PC-9 (cell line): Measurements from ENCODE around the gene PLEKHG2. TPM values are rescaled to one million over a fixed set of nuclear protein-coding genes. Genes with fewer than 3 reads are reported as not detected.

Experiments
- BruUV-seq: library from RNA; stranded (reverse); fragments of 400-500 nt; replicated peaks from 2 replicates; lab custom pipeline; 2021; lab: Mats Ljungman, UMichigan
- CTCF ChIA-PET: fragments of 300-600 bp; sonication (Branson Sonifier 250); formaldehyde crosslinking; loops from one replicate; lab custom pipeline; 2022; ENCODE audit warnings: antibody characterized with exemption; lab: Charles Lee
- POLR2A ChIA-PET: fragments of 300-600 bp; sonication (Branson Sonifier 250); formaldehyde crosslinking; loops from one replicate; lab custom pipeline; 2022; ENCODE audit warnings: antibody characterized with exemption; ENCODE audit not compliant: unreplicated experiment; lab: Charles Lee
- DNase-seq, 2 experiments: peaks; one replicate each; pipeline versions ENCODE4 v3.0.0 to v3.0.0-alpha.2; 2015 to 2022; ENCODE audit warnings: mixed read lengths in 1 of 2
- H2AFZ ChIP-seq: fragments of 200-600 bp; sonication (generic); 2 replicates; pipeline ENCODE4 v1.8.1; 2017; ENCODE audit warnings: antibody characterized with exemption
- H3F3A ChIP-seq: fragments of 200-600 bp; sonication (generic); 2 replicates; pipeline ENCODE4 v1.8.1; 2017; ENCODE audit warnings: antibody characterized with exemption, mild to moderate bottlenecking, low read depth; ENCODE audit not compliant: insufficient read depth
- H3K27ac ChIP-seq: fragments of 200-600 bp; sonication (generic); 2 replicates; pipeline ENCODE4 v1.6.1; 2016; ENCODE audit warnings: mixed run types
- H3K27me3 ChIP-seq: fragments of 200-600 bp; sonication (generic); 2 replicates; pipeline ENCODE4 v1.6.1; 2016; ENCODE audit warnings: low read depth, mixed run types; ENCODE audit not compliant: insufficient read depth
- H3K36me3 ChIP-seq: fragments of 200-600 bp; sonication (generic); 2 replicates; pipeline ENCODE4 v1.6.1; 2016; ENCODE audit warnings: low read depth, mixed run types
- H3K4me1 ChIP-seq: fragments of 200-600 bp; sonication (generic); replicated peaks from 2 replicates; pipeline ENCODE4 v1.6.1; 2016; ENCODE audit warnings: mixed run types; ENCODE audit not compliant: insufficient read depth
- H3K4me2 ChIP-seq: fragments of 200-600 bp; sonication (generic); 2 replicates; pipeline ENCODE4 v1.6.1; 2017; ENCODE audit warnings: mixed run types
- H3K4me3 ChIP-seq: fragments of 200-600 bp; sonication (generic); 2 replicates; pipeline ENCODE4 v1.6.1; 2016; ENCODE audit warnings: mixed run types
- H3K79me2 ChIP-seq: fragments of 200-600 bp; sonication (generic); 2 replicates; pipeline ENCODE4 v1.6.1; 2017; ENCODE audit warnings: low read depth, mixed run types
- H3K9me2 ChIP-seq: fragments of 200-600 bp; sonication (generic); 2 replicates; pipeline ENCODE4 v1.8.1; 2017; ENCODE audit warnings: mild to moderate bottlenecking; ENCODE audit not compliant: insufficient read depth
- H3K9me3 ChIP-seq: fragments of 200-600 bp; sonication (generic); 2 replicates; pipeline ENCODE4 v1.8.1; 2016; ENCODE audit warnings: low read depth; ENCODE audit not compliant: insufficient read depth
- H4K20me1 ChIP-seq: fragments of 200-600 bp; sonication (generic); 2 replicates; pipeline ENCODE4 v1.8.1; 2017; ENCODE audit not compliant: insufficient read depth
- CTCF ChIP-seq: fragments of 200-600 bp; sonication (generic); conservative IDR thresholded peaks from 2 replicates; pipeline ENCODE4 v1.6.1; 2017; ENCODE audit warnings: mixed run types, antibody characterized with exemption, mild to moderate bottlenecking, moderate library complexity
- EZH2 ChIP-seq: fragments of 200-600 bp; sonication (generic); IDR thresholded peaks from 2 replicates; pipeline ENCODE4 v1.8.0; 2017; ENCODE audit warnings: antibody characterized with exemption, low read depth
- intact Hi-C: fragments of 100-400 bp; cut with micrococcal nuclease; formaldehyde crosslinking; loops from one replicate; pipeline ENCODE4 v1.10.0; 2022; ENCODE audit not compliant: unreplicated experiment
- total RNA-seq: library from RNA; stranded (reverse); gene quantifications from 2 replicates; pipeline ENCODE4 v1.2.3, GENCODE V29; 2021

PLEKHG2 gene
- total RNA-seq, 1 experiment from 2014 or later, result 26.1 TPM

- peak overlapping the region; percentile 99 for H3K4me2 ChIP-seq
- H4K20me1 ChIP-seq, result peaks cover under 1% of the 10 kb centered on the region; the same call in 1 of the 2 replicates
- intact Hi-C loops, result loop anchor here (1.0 kb wide), 2 partner anchors 10 to 571 kb away; partner anchors contain the start of genes ECH1 and PLEKHG2
- H3K36me3 ChIP-seq, result no peaks in the 10 kb centered on the region
- H3K4me1 ChIP-seq, result peaks cover 56% of the 10 kb centered on the region
- peak overlapping the region; percentile 98 for H3K27ac ChIP-seq
- peak overlapping the region; percentile 82 for H3K4me3 ChIP-seq
- no peak for TF ChIP-seq CTCF
- TF ChIP-seq EZH2, result no peak
- no TSS peak for BruUV-seq
- ChIA-PET CTCF (interaction anchor here (1.9 kb wide), 1 partner anchor 9 kb away, joined by 4 read pairs; no protein-coding TSS in a partner anchor), POLR2A (interaction anchor here (0.5 to 1.0 kb wide), 8 partner anchors 10 to 720 kb away, joined by 3 to 5 read pairs (median 3); partner anchors contain the start of genes MED29, PAF1, PLEKHG2 and SAMD4B)
- H2AFZ ChIP-seq, result peak overlapping the region; percentile 41; the same call in 1 of the 2 replicates
- H3K9me2 ChIP-seq, result no peaks in the 10 kb centered on the region
- H3K79me2 ChIP-seq, result peaks cover 9% of the 10 kb centered on the region
- H3K27me3 ChIP-seq, result no peaks in the 10 kb centered on the region
- peaks cover 79% of the 10 kb centered on the region for H3F3A ChIP-seq
- H3K9me3 ChIP-seq, result no peaks in the 10 kb centered on the region
- DNase-seq, result peak; percentile 63 to 85
Observed at GRCh38 chr19:39402346-39403300, 9.8 kb upstream of the PLEKHG2 start.

GRCh38 chr19:39403331-39404312 is 8.8 kb upstream of the PLEKHG2 start:
- DNase-seq, result peak; percentile 93 to 99
- H3K4me2 ChIP-seq, result peak overlapping the region; percentile 99
- peaks cover 11% of the 10 kb centered on the region for H4K20me1 ChIP-seq
- H3K4me1 ChIP-seq, result peaks cover 51% of the 10 kb centered on the region
- H3K27ac ChIP-seq, result peak overlapping the region; percentile 98
- intact Hi-C loops, result loop anchor here (1.0 kb wide), 2 partner anchors 9 to 572 kb away; partner anchors contain the start of genes ECH1 and PLEKHG2
- TF ChIP-seq EZH2, result no peak
- TF ChIP-seq CTCF, result no peak
- H3K9me2 ChIP-seq, result no peaks in the 10 kb centered on the region
- H3K9me3 ChIP-seq, result no peaks in the 10 kb centered on the region
- TSS peak; percentile 19 for BruUV-seq
- ChIA-PET POLR2A (interaction anchor here (0.5 to 1.0 kb wide), 10 partner anchors 13 to 749 kb away, joined by 3 to 18 read pairs (median 3); partner anchors contain the start of genes MED29, PAF1, PSMC4 and RPS16), CTCF (interaction anchor here (0.5 to 0.6 kb wide), 2 partner anchors 148 to 371 kb away, joined by 3 to 4 read pairs; no protein-coding TSS in a partner anchor)
- peaks cover 73% of the 10 kb centered on the region for H3F3A ChIP-seq
- peaks cover 19% of the 10 kb centered on the region for H3K79me2 ChIP-seq
- H2AFZ ChIP-seq, result peak overlapping the region; percentile 11; the same call in 1 of the 2 replicates
- no peaks in the 10 kb centered on the region for H3K27me3 ChIP-seq
- H3K4me3 ChIP-seq, result peak overlapping the region; percentile 82
- H3K36me3 ChIP-seq, result peaks cover 9% of the 10 kb centered on the region; the same call in 1 of the 2 replicates
